Liver (tissue), 9 donors: Measurements from ENCODE around the gene CYTH3. TPM values are rescaled to one million over a fixed set of nuclear protein-coding genes. Genes with fewer than 3 reads are reported as not detected.

Experiments
- DNase-seq: peaks from one replicate; pipeline ENCODE4 v3.0.0-alpha.2; 2017; ENCODE audit warnings: low spot score
- H3K27ac ChIP-seq, 2 donors: one replicate each; pipeline ENCODE4 v1.7.0; 2013; ENCODE audit warnings: inconsistent platforms in 2 of 2, low read length in 2 of 2, control low read depth in 1 of 2, low read depth in 1 of 2, mild to moderate bottlenecking in 1 of 2
- H3K27me3 ChIP-seq, 4 donors: one replicate each; pipeline versions ENCODE4 v1.6.1 to v1.7.0; 2013; ENCODE audit warnings: low read length in 3 of 4, inconsistent platforms in 1 of 4, mild to moderate bottlenecking in 1 of 4, moderate library complexity in 1 of 4; ENCODE audit not compliant: control insufficient read depth in 4 of 4, insufficient read depth in 4 of 4
- H3K36me3 ChIP-seq, 4 donors: one replicate each; pipeline versions ENCODE4 v1.6.1 to v1.7.0; 2013; ENCODE audit warnings: low read length in 3 of 4, mild to moderate bottlenecking in 3 of 4, low read depth in 1 of 4, moderate library complexity in 1 of 4; ENCODE audit not compliant: control insufficient read depth in 4 of 4, insufficient read depth in 3 of 4
- H3K4me1 ChIP-seq, 4 donors: one replicate each; pipeline versions ENCODE4 v1.6.1 to v1.7.0; 2013; ENCODE audit warnings: low read length in 3 of 4, mild to moderate bottlenecking in 3 of 4, moderate library complexity in 1 of 4; ENCODE audit not compliant: control insufficient read depth in 4 of 4, insufficient read depth in 4 of 4
- H3K4me3 ChIP-seq, 3 donors: one replicate each; pipeline versions ENCODE4 v1.6.1 to v1.7.0; 2013; ENCODE audit warnings: low read length in 3 of 3, control low read depth in 1 of 3, low read depth in 1 of 3, mild to moderate bottlenecking in 1 of 3
- H3K9ac ChIP-seq, 2 donors: one replicate each; pipeline ENCODE4 v1.7.0; 2013; ENCODE audit warnings: low read length in 2 of 2, mild to moderate bottlenecking in 2 of 2, moderate library complexity in 2 of 2, control low read depth in 1 of 2, low read depth in 1 of 2
- H3K9me3 ChIP-seq, 4 donors: one replicate each; pipeline versions ENCODE4 v1.6.1 to v1.7.0; 2013; ENCODE audit warnings: low read length in 3 of 4; ENCODE audit not compliant: control insufficient read depth in 4 of 4
- EGR1 ChIP-seq, 2 donors: IDR thresholded peaks; 2 replicates each; pipeline ENCODE4 v1.6.1; 2016 to 2018; ENCODE audit warnings: antibody characterized with exemption in 2 of 2, low read depth in 2 of 2
- FOXA1 ChIP-seq: IDR thresholded peaks from 2 replicates; pipeline ENCODE4 v1.6.1; 2016; ENCODE audit warnings: antibody characterized with exemption
- FOXA2 ChIP-seq: IDR thresholded peaks from 2 replicates; pipeline ENCODE4 v1.6.1; 2016; ENCODE audit warnings: antibody characterized with exemption
- GABPA ChIP-seq, 2 donors: IDR thresholded peaks in 1 of 2; conservative IDR thresholded peaks in 1 of 2; 2 replicates each; pipeline ENCODE4 v1.6.1; 2016; ENCODE audit warnings: antibody characterized with exemption in 2 of 2, mild to moderate bottlenecking in 1 of 2, moderate library complexity in 1 of 2
- HNF4A ChIP-seq, 2 donors: conservative IDR thresholded peaks; 2 replicates each; pipeline ENCODE4 v1.6.1; 2016; ENCODE audit warnings: antibody characterized with exemption in 2 of 2, mild to moderate bottlenecking in 2 of 2
- HNF4G ChIP-seq: IDR thresholded peaks from 2 replicates; pipeline ENCODE4 v1.6.1; 2016; ENCODE audit warnings: antibody characterized with exemption
- JUND ChIP-seq, 2 donors: IDR thresholded peaks; 2 replicates each; pipeline ENCODE4 v1.6.1; 2016; ENCODE audit warnings: antibody characterized with exemption in 2 of 2
- NR2F2 ChIP-seq: IDR thresholded peaks from 2 replicates; pipeline ENCODE4 v1.6.1; 2016; ENCODE audit warnings: antibody characterized with exemption
- RAD21 ChIP-seq, 2 donors: IDR thresholded peaks; 2 replicates each; pipeline ENCODE4 v1.6.1; 2016; ENCODE audit warnings: antibody characterized with exemption in 2 of 2, mild to moderate bottlenecking in 2 of 2
- RXRA ChIP-seq, 2 donors: IDR thresholded peaks; 2 replicates each; pipeline ENCODE4 v1.6.1; 2017 to 2018; ENCODE audit warnings: antibody characterized with exemption in 2 of 2, mild to moderate bottlenecking in 1 of 2
- TAF1 ChIP-seq: conservative IDR thresholded peaks from 2 replicates; pipeline ENCODE4 v1.6.1; 2016; ENCODE audit warnings: antibody characterized with exemption, mild to moderate bottlenecking
- YY1 ChIP-seq: IDR thresholded peaks from 2 replicates; pipeline ENCODE4 v1.6.1; 2016; ENCODE audit warnings: antibody characterized with exemption, mild to moderate bottlenecking
- WGBS: extraction: QIAGEN DNeasy Blood & Tissue Kit; methylation state at CpG from one replicate; pipeline ENCODE4 v1.1.7; 2013; 5-methylcytosine and 5-hydroxymethylcytosine counted together
- polyA plus RNA-seq, 2 donors: library from polyadenylated mRNA; stranded (reverse) in 1 of 2; unstranded in 1 of 2; fragments of 200-250 nt in 1 of 2; fragments of >200 nt in 1 of 2; fragmentation: Nextera tagmentation in 1 of 2; extraction: Ambion mirVana in 1 of 2; gene quantifications; one replicate each; pipeline versions ENCODE4 v1.2.1 to v1.2.3, GENCODE V29; 2013 to 2015
- total RNA-seq, 2 donors: library from RNA; depleted of rRNA; stranded (reverse); fragments of >200 nt; gene quantifications; one replicate each; pipeline ENCODE4 v1.2.3, GENCODE V29; 2014
- TF ChIP-seq, protein P1 (sequence below): IDR thresholded peaks from 2 replicates; pipeline ENCODE4 v1.6.1; 2016; ENCODE audit warnings: antibody characterized with exemption
- TF ChIP-seq, protein P2 (sequence below): IDR thresholded peaks from 2 replicates; pipeline ENCODE4 v1.6.1; 2016; ENCODE audit warnings: antibody characterized with exemption
- TF ChIP-seq, protein P3 (sequence below): IDR thresholded peaks from 2 replicates; pipeline ENCODE4 v1.6.1; 2016; ENCODE audit warnings: antibody characterized with exemption, mild to moderate bottlenecking
- TF ChIP-seq, protein P4 (sequence below): fragments of 150-350 bp; IDR thresholded peaks from 2 replicates; pipeline ENCODE4 v1.5.1; 2017; ENCODE audit warnings: improper control_type of control experiment, low read depth, low read length; ENCODE audit not compliant: missing input control
- donor health status: healthy.
- donor health status: healthy.
- donor health status: healthy.
- donor health status: healthy.
- donor health status: healthy.

The CYTH3 gene
- total and polyA plus RNA-seq, 4 donors = 1.1 to 6.3 (median 3.7) TPM

DNA sequence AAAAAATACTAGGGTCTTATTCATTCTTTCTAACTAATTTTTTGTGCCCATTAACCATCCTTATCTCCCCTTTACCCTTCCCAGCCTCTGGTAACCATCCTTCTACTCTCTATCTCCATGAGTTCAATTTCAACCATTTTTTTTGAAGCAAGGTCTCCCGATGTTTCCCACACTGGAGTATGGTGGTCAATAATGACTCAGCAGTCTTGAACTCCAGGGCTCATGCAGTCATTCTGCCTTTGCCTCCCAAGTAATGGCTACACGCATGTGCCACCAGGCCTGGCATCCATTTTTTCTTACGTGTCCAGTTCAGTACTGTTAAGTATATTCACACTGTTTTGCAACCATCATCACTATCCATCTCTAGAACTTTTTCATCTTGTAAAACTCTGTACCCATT lies 60.4 kb downstream of the CYTH3 start:
- H3K36me3 ChIP-seq = no peaks in the 10 kb centered on the region
- no peaks in the 10 kb centered on the region for H3K27me3 ChIP-seq
- TF ChIP-seq FOXA1 (no peak), FOXA2 (no peak), HNF4A (conservative IDR thresholded peaks at IDR 0.05) (no peak), RAD21 (IDR thresholded peaks at IDR 0.05) (no peak), YY1 (no peak), NR2F2 (no peak), JUND (IDR thresholded peaks at IDR 0.05) (no peak), EGR1 (IDR thresholded peaks at IDR 0.05; ENCODE audit: low read depth in 2 of 2) (no peak), RXRA (IDR thresholded peaks at IDR 0.05) (no peak), TAF1 (no peak), GABPA (IDR thresholded peaks at IDR 0.05 in 1 of 2, conservative IDR thresholded peaks at IDR 0.05 in 1 of 2) (no peak)
- TF ChIP-seq, protein P1, sequence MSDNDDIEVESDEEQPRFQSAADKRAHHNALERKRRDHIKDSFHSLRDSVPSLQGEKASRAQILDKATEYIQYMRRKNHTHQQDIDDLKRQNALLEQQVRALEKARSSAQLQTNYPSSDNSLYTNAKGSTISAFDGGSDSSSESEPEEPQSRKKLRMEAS = no peak
- TF ChIP-seq, protein P2, sequence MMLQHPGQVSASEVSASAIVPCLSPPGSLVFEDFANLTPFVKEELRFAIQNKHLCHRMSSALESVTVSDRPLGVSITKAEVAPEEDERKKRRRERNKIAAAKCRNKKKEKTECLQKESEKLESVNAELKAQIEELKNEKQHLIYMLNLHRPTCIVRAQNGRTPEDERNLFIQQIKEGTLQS = no peak
- TF ChIP-seq, protein P3, sequence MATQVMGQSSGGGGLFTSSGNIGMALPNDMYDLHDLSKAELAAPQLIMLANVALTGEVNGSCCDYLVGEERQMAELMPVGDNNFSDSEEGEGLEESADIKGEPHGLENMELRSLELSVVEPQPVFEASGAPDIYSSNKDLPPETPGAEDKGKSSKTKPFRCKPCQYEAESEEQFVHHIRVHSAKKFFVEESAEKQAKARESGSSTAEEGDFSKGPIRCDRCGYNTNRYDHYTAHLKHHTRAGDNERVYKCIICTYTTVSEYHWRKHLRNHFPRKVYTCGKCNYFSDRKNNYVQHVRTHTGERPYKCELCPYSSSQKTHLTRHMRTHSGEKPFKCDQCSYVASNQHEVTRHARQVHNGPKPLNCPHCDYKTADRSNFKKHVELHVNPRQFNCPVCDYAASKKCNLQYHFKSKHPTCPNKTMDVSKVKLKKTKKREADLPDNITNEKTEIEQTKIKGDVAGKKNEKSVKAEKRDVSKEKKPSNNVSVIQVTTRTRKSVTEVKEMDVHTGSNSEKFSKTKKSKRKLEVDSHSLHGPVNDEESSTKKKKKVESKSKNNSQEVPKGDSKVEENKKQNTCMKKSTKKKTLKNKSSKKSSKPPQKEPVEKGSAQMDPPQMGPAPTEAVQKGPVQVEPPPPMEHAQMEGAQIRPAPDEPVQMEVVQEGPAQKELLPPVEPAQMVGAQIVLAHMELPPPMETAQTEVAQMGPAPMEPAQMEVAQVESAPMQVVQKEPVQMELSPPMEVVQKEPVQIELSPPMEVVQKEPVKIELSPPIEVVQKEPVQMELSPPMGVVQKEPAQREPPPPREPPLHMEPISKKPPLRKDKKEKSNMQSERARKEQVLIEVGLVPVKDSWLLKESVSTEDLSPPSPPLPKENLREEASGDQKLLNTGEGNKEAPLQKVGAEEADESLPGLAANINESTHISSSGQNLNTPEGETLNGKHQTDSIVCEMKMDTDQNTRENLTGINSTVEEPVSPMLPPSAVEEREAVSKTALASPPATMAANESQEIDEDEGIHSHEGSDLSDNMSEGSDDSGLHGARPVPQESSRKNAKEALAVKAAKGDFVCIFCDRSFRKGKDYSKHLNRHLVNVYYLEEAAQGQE = no peak
- TF ChIP-seq, protein P4, sequence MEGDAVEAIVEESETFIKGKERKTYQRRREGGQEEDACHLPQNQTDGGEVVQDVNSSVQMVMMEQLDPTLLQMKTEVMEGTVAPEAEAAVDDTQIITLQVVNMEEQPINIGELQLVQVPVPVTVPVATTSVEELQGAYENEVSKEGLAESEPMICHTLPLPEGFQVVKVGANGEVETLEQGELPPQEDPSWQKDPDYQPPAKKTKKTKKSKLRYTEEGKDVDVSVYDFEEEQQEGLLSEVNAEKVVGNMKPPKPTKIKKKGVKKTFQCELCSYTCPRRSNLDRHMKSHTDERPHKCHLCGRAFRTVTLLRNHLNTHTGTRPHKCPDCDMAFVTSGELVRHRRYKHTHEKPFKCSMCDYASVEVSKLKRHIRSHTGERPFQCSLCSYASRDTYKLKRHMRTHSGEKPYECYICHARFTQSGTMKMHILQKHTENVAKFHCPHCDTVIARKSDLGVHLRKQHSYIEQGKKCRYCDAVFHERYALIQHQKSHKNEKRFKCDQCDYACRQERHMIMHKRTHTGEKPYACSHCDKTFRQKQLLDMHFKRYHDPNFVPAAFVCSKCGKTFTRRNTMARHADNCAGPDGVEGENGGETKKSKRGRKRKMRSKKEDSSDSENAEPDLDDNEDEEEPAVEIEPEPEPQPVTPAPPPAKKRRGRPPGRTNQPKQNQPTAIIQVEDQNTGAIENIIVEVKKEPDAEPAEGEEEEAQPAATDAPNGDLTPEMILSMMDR = no peak
- no peak overlapping the region for H3K9ac ChIP-seq
- no peaks in the 10 kb centered on the region for H3K9me3 ChIP-seq
- WGBS = 96% methylated on average over 3 of the region's 3 CpGs
- H3K4me1 ChIP-seq = no peaks in the 10 kb centered on the region
- H3K4me3 ChIP-seq = no peak overlapping the region
- no peak for DNase-seq
- H3K27ac ChIP-seq = no peak overlapping the region

DNA sequence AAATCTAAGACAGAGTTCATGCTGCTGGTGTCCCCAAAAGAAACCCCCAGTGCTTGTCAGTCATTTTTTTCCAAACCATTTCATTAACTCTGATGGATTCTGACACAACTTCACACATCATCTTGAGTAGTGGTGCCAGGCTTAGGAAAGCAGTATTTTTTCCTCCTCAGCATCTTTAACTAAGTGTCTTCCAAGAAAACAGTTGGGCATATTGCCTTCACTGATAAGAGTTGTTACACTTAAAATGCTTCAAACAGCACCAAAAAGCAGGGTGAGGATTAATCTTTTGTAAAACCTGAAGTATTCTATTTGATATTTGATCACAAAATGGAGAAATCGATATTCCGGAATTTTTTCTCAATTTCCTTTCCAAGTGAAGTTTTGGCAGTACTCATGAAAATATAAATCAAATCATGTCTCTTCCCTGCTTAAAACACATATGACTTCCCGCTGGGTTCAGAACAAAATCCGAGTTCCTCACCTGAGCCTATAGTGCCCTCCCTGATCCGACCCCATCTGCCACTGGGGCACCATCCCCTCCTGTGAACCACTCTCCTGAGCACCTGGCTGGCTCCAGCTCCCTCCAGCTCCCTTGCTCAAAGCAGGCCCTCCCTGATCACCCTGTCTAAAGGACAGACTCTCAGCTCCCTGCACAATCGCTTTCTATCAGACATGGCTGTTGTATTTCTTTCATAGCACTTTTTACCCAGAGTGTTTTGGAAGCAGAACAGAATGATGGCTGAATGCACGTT lies 61.6 kb downstream of the CYTH3 start:
- 90% methylated on average over 7 of the region's 7 CpGs for WGBS
- Histone ChIP-seq H3K27me3 (no peaks in the 10 kb centered on the region), H3K9ac (no peak overlapping the region), H3K36me3 (no peaks in the 10 kb centered on the region), H3K4me1 (no peaks in the 10 kb centered on the region), H3K9me3 (no peaks in the 10 kb centered on the region), H3K4me3 (no peak overlapping the region), H3K27ac (no peak overlapping the region)
- DNase-seq = no peak
- TF ChIP-seq, protein P2 = no peak
- TF ChIP-seq FOXA1 = no peak
- no peak for TF ChIP-seq RAD21 (IDR thresholded peaks at IDR 0.05)
- TF ChIP-seq, protein P4 = no peak
- no peak for TF ChIP-seq GABPA (IDR thresholded peaks at IDR 0.05 in 1 of 2, conservative IDR thresholded peaks at IDR 0.05 in 1 of 2)
- TF ChIP-seq HNF4A (conservative IDR thresholded peaks at IDR 0.05) = no peak
- TF ChIP-seq, protein P1 = no peak
- no peak for TF ChIP-seq HNF4G
- no peak for TF ChIP-seq TAF1
- TF ChIP-seq NR2F2 = no peak
- no peak for TF ChIP-seq RXRA (IDR thresholded peaks at IDR 0.05)
- TF ChIP-seq, protein P3 = no peak
- no peak for TF ChIP-seq JUND (IDR thresholded peaks at IDR 0.05)
- no peak for TF ChIP-seq YY1
- no peak for TF ChIP-seq FOXA2
